Glutamatergic neuron (in vitro differentiated cells): ENCODE measurements around the gene ADD2. TPM values are rescaled to one million over a fixed set of nuclear protein-coding genes. Genes with fewer than 3 reads are reported as not detected.
A peak's percentile ranks its signal among the peaks of the same experiment; 100 is the strongest.

Experiments
- DNase-seq: peaks from one replicate; pipeline ENCODE4 v3.0.0; 2022
- H3K27ac Mint-ChIP-seq: one replicate; pipeline ENCODE4 v1.8.0; 2020; ENCODE audit warnings: mild to moderate bottlenecking, mixed read lengths, inconsistent platforms; ENCODE audit not compliant: unreplicated experiment
- H3K27me3 Mint-ChIP-seq: one replicate; pipeline ENCODE4 v1.8.0; 2020; ENCODE audit warnings: mild to moderate bottlenecking, moderate library complexity, mixed read lengths, inconsistent platforms; ENCODE audit not compliant: unreplicated experiment
- H3K36me3 Mint-ChIP-seq: one replicate; pipeline ENCODE4 v1.8.0; 2020; ENCODE audit warnings: mild to moderate bottlenecking, mixed read lengths, inconsistent platforms; ENCODE audit not compliant: unreplicated experiment
- H3K4me1 Mint-ChIP-seq: one replicate; pipeline ENCODE4 v1.8.0; 2020; ENCODE audit warnings: mild to moderate bottlenecking, low read depth, mixed read lengths, inconsistent platforms; ENCODE audit not compliant: unreplicated experiment
- H3K4me3 Mint-ChIP-seq: one replicate; pipeline ENCODE4 v1.8.0; 2020; ENCODE audit warnings: mild to moderate bottlenecking, mixed read lengths, inconsistent platforms; ENCODE audit not compliant: unreplicated experiment
- H3K9me3 Mint-ChIP-seq: one replicate; pipeline ENCODE4 v1.8.0; 2020; ENCODE audit warnings: mild to moderate bottlenecking, moderate library complexity, mixed read lengths, inconsistent platforms; ENCODE audit not compliant: unreplicated experiment
- CTCF ChIP-seq: fragments of 200-600 bp; sonication (generic); IDR thresholded peaks from one replicate; pipeline ENCODE4 v1.5.0; 2021; ENCODE audit not compliant: partially characterized antibody, unreplicated experiment
- total RNA-seq: library from RNA; stranded (reverse); fragmentation: NEBNext Ultra II Directional; extraction: Animal tissue kit (Norgen Biotek cat#: 25700); gene quantifications from one replicate; pipeline ENCODE4 v1.2.1, GENCODE V29; 2021; ENCODE audit not compliant: unreplicated experiment

Gene ADD2
- total RNA-seq, 1 donor from 2014 or later, result 373 TPM

DNA sequence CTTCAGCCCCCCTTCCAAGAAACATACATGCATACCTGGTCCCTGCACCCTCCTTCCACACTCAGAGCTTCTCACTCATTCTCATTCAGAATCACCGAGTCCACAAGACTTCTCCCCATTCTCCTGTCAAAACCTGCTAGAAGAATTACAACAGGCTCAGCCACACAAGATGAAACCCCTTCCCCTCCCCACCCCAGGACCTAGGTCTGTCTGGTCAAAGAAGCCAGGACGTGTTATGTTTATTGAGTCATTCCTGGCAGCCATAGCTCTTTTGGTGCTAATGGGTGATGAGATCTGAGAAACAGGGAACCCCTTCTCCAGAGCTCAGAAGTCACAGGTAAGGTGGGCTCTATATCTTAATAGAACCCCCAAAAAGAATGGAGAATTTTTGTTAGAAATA lies 1.4 kb upstream of the ADD2 start:
- no peak overlapping the region for H3K27ac Mint-ChIP-seq
- H3K9me3 Mint-ChIP-seq, result peaks cover 17% of the 10 kb centered on the region
- peaks cover 19% of the 10 kb centered on the region for H3K4me1 Mint-ChIP-seq
- DNase-seq, result no peak
- no peak for TF ChIP-seq CTCF
- peak overlapping the region; percentile 52 for H3K4me3 Mint-ChIP-seq
- peaks cover 11% of the 10 kb centered on the region for H3K36me3 Mint-ChIP-seq
- peaks cover 17% of the 10 kb centered on the region for H3K27me3 Mint-ChIP-seq

- H3K36me3 Mint-ChIP-seq, result peaks cover 2% of the 10 kb centered on the region
- peaks cover 17% of the 10 kb centered on the region for H3K27me3 Mint-ChIP-seq
- DNase-seq, result no peak
- no peak for TF ChIP-seq CTCF
- H3K4me1 Mint-ChIP-seq, result peaks cover 22% of the 10 kb centered on the region
- H3K9me3 Mint-ChIP-seq, result peaks cover 15% of the 10 kb centered on the region
- peak overlapping the region; percentile 78 for H3K27ac Mint-ChIP-seq
- H3K4me3 Mint-ChIP-seq, result peak overlapping the region; percentile 73
These were observed 638 bp upstream of the ADD2 start for GRCh38 chr2:70768590-70769085.

DNA sequence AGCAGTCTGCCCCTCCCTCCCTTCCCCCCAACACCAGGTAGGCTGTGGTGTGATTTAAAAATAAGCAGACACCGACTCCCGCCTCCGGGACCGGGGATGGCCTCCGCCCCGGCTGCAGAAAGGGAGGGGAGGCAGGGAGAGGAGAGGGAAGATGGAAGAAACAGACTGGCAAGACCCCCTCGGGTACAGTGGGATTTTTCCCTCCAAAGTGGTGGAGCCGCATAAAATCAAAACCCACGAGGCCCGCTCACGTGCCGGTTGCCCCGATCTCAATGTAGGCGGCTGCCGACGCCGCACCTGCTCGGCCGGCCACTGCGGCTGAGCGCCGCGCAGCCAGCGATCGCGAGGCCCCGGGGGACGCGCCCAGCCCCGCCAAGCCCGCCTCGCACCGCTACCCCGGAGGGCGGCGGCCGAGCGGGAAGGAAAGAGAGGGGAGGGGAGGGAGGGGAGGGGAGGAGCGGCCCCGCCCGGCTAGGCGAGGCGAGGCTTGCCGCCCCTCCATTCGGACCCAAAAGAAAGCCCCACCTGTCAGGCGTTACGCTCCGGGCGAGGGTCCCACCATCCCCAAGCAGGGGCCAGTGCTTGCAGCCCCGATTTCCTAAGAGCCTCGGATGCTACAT lies 811 bp downstream of the ADD2 start:
- peaks cover 15% of the 10 kb centered on the region for H3K9me3 Mint-ChIP-seq
- peak overlapping the region; percentile 96 for H3K27ac Mint-ChIP-seq
- H3K4me1 Mint-ChIP-seq, result peaks cover 27% of the 10 kb centered on the region
- peaks cover 17% of the 10 kb centered on the region for H3K27me3 Mint-ChIP-seq
- no peaks in the 10 kb centered on the region for H3K36me3 Mint-ChIP-seq
- TF ChIP-seq CTCF, result no peak
- DNase-seq, result peak; percentile 87
- peak overlapping the region; percentile 94 for H3K4me3 Mint-ChIP-seq

GRCh38 chr2:70766357-70767078 lies 1.5 kb downstream of the ADD2 start:
- Mint-ChIP-seq H3K36me3 (no peaks in the 10 kb centered on the region), H3K9me3 (peaks cover 15% of the 10 kb centered on the region), H3K27me3 (peaks cover 17% of the 10 kb centered on the region), H3K4me1 (peaks cover 32% of the 10 kb centered on the region), H3K4me3 (peak overlapping the region; percentile 94), H3K27ac (peak overlapping the region; percentile 96)
- no peak for DNase-seq
- no peak for TF ChIP-seq CTCF

- peak overlapping the region; percentile 94 for H3K4me3 Mint-ChIP-seq
- H3K27ac Mint-ChIP-seq, result peak overlapping the region; percentile 96
- peaks cover 37% of the 10 kb centered on the region for H3K4me1 Mint-ChIP-seq
- TF ChIP-seq CTCF, result no peak
- H3K27me3 Mint-ChIP-seq, result peaks cover 17% of the 10 kb centered on the region
- DNase-seq, result no peak
- no peaks in the 10 kb centered on the region for H3K36me3 Mint-ChIP-seq
- peaks cover 15% of the 10 kb centered on the region for H3K9me3 Mint-ChIP-seq
These were observed 2.5 kb downstream of the ADD2 start for GRCh38 chr2:70765507-70765906.
